Activated T-cell treated with anti-CD3 and anti-CD28 coated beads, Interleukin-2, amount 50 U/mL, for 1 hour (primary cell): ENCODE results near the gene PRKAR2A.
"Not testable (repeated sequence)": the region's sequence is repeated elsewhere in the genome, so short reads cannot be mapped to it uniquely, and the experiment has no call there.

Source experiments
- DNase-seq: peaks from one replicate; pipeline ENCODE4 v3.0.0-alpha.2; 2020

The PRKAR2A gene

DNA sequence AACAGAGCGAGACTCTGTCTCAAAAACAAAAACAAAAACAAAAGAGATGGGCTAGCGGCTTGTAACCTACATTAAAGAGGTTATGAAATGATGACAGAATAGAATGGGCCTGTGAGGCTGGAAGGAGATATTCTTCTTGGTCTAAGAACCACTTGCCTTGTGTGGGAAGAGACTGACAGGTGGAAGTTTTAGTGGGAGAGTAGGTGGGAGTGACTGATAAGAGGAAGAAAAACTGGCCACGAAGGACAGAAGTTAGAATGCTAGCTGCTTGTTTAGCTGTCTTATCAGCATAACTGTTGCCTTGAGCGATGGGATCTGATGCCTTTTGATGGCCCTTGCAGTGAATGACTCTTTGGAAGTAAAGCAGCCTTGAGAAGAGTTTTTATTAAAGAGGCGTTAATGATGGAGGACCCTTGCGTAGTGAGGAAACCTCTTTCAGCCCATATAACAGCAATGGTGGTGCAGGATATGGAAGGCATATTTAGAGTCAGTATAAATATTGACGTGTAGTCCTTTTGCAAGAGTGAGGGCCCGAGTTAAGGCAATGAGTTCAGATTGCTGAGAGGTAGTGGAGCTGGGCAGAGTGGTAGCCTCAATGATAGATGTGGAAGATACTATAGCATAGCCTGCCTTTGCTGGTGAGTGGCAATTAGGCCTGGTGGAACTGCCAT, 122.4 kb downstream of the PRKAR2A start:
- not testable (repeated sequence) for DNase-seq

DNA sequence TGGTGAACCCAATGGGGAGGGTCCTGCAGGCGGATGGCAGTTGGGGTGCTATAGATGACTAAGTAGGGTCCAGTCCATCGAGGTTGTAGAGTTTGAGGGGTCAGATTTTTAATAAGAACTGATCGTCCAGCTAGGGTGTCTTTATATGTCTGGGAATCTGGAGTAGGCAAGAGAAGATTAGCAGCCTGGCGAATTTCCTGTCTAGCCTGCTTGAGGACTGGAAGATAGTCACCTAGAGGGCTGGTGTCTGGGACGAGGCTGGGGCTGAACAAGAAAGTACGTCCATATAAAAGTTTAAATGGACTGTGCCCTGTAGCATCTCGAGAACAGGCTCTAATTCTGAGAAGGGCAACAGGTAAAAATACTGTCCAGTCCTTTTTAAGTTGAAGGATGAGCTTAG, 123.9 kb downstream of the PRKAR2A start:
- no peak for DNase-seq

DNA sequence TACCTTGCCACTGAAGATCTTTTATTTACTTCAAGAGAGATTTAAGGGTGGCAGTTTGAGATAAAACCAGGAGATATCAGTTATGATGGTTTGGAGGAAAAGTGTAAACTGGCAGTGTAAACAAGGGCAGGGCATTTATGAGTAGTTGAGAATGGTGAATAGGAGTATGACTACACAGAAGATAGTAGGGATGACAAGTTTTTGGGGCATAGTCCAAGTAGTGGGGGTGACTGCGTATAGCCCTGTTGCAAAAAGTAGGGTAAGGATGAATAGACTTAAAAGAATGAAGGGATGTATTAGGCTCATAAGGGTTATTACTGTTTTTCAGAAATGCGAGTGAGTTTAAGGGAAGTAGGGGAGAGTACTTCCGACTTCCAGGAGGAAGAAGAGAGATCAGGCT, 124.4 kb downstream of the PRKAR2A start:
- not testable (repeated sequence) for DNase-seq

DNA sequence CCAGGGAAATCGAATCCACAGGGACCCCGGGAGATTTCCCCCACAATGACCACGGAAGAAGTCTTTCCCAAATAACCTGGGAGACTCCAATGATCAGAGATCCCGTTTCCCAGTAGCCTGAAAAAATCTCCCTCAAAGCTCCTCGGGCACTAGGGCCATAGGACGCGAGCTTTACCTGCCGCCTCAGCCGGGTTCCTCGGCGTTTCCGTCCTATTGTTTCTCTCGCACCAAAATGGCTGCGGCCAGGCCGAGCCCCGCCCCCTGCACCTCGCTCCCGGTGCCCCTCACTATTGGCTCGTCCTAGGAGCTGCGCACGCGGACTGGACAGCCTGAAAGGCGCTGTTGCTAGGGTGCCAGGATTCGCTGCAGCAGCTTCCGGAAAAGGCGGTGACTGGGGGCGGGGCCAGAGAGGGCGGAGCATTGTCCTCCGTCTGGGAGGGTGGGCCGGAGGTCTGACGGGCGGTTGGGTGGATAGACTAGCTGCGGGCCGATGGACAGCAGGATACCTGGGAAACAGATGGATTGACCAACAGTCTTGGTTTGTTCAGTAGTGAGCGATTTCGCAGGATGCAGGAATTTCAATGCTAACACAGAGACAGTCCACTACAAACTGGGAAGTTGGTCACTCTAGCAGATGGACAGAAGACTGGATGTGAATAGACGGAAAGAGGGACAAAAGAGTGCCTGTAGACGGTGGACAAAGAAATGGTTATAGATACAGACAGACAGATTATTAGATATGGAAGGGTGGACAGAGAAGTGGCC, 130.5 kb downstream of the PRKAR2A start, which contains the start of gene IP6K2:
Gene IP6K2, minus strand, starts transcription at position 240 of the 765 bp plus-strand sequence. CDS start 21,930 bp downstream, outside the sequence.
- DNase-seq: peak; percentile 98

DNA sequence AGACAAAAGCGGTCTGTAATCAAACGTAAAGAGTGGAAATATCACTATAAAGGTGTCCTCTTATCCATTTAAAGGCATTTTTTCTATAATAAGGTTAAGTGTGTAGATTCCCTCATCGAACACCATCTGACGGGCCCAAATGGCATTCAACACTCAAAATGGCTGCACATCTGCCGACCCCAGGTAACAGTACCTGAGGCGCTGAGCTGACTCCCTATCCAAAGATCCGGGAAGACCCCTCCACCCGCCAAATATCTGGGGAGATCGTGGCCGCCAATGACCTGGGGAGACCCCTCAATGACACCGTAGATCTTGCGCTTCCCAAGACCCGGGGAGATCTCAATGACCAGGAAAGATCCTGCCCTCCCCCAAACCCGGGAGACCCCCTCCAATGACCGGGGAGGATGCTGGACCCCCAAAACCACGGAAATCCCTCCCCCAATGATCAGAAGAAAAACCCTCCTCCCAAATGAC, 131.1 kb downstream of the PRKAR2A start:
- peak; percentile 45 for DNase-seq

DNA sequence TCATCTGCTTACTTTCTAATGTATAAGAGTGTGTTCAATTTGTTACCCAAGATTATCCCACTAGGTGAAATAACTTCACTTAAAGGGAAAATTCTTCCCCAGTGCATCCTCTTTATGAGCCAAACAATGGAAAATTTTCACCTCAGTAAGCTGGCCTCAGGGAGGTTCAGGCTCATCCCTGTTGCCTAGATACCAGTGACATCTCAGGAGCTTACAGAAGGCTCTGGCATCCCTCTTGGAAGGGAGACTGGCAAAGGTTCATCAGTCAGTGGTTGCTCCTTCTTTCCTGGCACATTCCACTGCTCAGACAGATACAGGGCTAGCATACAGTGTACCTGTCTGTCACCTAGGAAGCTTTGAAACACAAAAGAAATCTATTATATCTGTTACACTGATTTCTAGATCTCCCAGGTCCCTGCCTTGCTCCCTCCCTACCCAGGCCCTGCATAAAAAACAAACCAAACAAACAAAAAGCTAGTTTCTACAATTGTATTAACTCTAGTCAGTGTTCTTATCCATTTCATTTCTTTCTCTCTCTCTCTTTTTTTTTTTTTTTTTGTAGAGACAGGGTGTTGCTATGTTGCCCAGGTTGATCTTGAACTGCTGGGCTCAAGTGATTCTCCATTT, 132.4 kb downstream of the PRKAR2A start:
- no peak for DNase-seq

DNA sequence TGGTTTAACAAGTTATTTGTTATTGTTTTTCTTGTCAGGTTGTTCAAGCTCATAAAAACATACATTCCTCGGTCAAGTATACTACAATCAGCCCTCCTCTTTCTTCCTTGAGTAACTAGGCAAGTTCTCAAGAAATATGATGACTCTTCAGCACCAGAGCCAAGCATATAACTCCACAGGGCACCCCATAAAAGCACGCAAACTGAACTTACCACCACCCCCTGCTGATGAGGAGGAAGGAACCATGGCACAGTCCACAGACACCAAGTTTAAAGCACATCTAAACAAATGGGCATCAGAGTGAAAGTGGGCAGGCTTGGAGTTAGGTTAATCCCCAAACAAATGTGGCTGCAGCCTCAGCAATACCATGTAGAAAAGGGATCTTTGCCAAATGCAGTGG, 135.9 kb downstream of the PRKAR2A start:
- no peak for DNase-seq

DNA sequence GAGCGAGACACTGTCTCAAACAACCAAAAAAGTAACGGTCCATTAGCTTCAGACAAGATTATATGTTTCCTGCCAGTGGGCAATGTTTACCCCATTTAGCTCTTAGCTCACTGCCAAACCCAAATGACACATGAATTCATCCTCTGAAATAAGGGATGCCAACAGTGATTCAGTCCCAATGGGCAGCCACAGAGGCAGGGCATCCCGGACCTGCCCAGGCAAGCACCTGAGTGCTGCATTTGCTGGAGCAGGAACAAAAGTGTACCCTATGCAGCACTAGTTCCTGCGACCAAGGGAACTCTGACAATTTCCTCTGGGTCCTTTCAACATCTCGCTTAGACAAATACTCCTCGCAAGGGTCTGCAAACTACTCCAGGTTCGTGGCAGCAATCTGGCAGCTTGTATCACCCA, 138.6 kb downstream of the PRKAR2A start:
- DNase-seq: no peak

DNA sequence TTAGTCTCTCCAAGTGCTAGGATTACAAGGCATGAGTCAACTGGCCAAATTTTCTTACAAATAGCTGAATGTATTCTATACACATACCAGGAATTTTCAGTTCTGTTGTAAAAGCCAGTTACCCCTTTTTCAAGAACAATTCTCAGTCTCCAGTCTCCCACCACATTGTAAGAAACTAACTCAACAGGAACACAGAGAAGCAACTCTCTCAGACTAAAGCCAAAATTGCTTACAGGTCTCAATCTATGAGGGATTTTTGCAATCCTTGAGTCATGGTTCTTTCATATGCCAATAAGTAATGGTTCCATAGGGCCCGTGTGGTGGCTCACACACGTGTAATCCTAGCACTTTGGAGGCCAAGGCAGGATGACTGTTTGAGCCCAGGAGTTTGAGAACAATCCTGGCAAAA, 139.2 kb downstream of the PRKAR2A start:
- DNase-seq: no peak

DNA sequence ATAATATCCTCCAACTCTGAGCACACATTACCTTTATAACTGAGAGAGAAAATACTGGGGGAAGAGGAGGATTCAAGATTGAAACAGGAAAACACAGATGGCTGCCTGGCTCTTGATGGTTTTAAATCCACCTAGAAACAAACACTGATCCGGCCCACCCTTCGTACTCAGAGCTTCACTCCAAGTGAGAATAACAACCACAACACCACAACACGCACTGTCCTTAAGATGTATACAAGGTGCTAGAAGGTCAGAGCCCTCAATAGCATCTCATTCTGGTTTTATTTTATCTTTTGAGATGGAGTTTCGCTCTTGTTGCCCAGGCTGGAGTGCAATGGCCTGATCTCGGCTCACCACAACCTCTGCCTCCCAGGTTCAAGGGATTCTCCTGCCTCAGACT, 140.5 kb downstream of the PRKAR2A start:
- DNase-seq: no peak

DNA sequence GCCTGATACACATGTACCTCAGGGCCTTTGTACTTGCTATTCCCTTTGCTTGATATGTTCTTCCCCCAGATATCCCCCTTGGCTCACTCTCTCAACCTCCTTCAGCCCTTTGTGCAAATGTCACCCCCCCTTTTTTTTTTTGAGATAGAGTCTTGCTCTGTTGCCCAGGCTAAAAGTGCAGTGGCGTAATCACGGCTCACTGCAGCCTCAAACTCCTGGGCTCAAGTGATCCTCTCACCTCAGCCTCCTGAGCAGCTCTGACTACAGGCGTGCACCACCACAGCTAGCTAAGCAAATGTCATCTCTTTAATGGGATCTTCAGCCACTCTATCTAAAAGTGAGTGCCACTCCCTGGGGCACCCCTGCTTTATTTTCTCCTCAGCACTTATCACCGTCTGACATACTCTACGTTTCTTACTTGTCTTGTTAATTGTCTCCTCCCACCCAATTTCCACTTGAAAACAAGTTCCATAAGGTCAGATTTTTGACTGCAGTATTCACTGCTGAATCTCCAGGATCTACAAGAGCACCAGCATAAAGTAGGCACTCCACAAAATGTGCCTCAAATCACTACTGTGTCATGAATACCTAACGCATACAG, 145.3 kb downstream of the PRKAR2A start:
- DNase-seq: no peak

DNA sequence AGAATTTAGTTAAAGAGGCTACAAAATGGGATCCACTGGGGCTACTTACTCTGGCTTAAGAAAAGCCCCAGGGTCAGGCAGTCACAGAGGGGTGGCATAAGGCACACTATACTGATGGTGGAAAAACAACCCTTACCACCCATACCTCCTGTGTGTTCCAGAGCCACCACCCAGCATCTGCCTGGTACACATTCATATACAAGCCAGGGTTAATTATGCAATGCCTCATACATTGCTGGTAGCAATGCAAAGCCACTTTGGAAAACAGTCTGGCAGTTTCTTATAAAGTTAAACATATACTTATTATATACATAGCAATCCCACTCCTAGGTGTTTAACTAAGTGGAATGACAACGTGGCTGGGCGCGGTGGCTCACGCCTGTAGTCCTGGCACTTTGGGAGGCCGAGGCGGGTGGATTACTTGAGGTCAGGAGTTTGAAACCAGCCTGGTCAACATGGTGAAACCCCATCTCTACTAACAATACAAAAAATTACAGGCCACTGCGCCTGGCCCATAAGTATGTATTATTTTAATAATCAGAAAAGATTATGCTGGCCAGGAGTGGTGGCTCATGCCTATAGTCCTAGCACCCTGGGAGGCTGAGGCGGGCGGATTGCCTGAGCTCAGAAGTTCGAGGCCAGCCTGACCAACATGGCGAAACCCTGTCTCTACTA, 146.8 kb downstream of the PRKAR2A start:
- DNase-seq: no peak

DNA sequence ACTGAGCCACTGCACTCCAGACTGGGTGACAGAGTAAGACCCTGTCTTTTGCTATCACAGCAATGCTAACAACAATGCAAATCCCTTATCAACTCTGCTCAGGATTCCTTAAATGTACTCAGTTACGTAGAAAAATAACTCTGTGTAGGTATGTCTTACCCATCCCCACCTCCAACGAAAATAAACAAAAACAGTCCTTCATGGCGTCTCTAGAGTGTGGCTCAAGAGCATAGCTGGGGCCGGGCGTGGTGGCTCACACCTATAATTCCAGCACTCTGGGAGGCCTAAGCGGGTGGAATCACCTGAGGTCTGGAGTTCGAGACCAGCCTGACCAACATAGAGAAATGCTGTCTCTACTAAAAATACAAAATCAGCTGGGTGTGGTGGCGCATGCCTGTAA, 148.8 kb downstream of the PRKAR2A start:
- DNase-seq: no peak

DNA sequence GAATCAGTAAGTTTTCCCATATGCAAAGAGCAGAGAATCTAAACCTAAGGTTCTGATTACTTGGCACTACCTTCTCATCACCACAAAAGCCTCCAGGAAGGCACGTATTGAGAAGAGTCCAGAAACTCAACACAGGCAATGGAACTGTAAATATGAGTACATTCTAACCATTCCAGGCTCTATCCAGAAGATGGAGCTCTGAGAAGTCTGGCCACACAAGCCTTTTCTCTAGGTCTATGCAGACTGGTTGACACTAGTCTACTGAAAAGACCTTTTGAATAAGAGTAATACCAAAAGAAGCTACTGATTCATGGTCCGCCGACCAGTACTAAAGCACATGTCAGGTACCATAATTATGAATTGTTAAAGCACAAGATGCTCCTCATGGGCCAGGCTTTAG, 149.7 kb downstream of the PRKAR2A start:
- DNase-seq: no peak

DNA sequence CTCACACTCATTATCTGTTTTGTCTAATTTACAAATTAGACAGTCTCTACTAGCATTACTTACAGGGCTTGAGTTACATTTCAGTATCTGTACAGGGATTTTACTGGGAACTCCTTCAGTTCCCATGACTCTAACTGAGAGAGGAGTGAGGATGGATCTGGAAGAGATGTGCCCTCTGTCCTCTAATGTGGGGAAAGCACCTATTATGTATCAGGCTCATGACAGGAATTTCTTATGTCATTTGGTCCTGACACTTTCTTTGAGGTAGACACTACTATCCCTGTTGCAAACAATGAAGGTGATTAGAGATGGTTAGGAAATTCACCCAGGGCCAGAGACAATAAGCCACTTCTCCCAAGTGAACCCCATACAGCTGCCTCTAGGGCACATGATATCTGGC, 151.1 kb downstream of the PRKAR2A start:
- no peak for DNase-seq
